HG02981 (cell line): Measurements from ENCODE around the gene SLC44A2.

Experiments used
- ATAC-seq: cut with Tn5 transposase; IDR thresholded peaks from one replicate; pipeline ENCODE4 v1.9.1; 2021; ENCODE audit warnings: mild to moderate bottlenecking, moderate library complexity; ENCODE audit not compliant: unreplicated experiment

SLC44A2 gene

GRCh38 chr19:10615429-10616023 is 9.8 kb upstream of the SLC44A2 start:
- no peak for ATAC-seq

GRCh38 chr19:10617409-10618121 is 7.8 kb upstream of the SLC44A2 start:
- no peak for ATAC-seq

- ATAC-seq: no peak
Measured at GRCh38 chr19:10618846-10619245, 6.5 kb upstream of the SLC44A2 start.

- ATAC-seq: no peak
Measured at GRCh38 chr19:10620786-10621185, 4.6 kb upstream of the SLC44A2 start.

- ATAC-seq: no peak
Measured at GRCh38 chr19:10621966-10622365, 3.4 kb upstream of the SLC44A2 start.

GRCh38 chr19:10624585-10624984 is 768 bp upstream of the SLC44A2 start:
- no peak for ATAC-seq

GRCh38 chr19:10625762-10626138 is 397 bp downstream of the SLC44A2 start:
- ATAC-seq: no peak

- ATAC-seq: no peak
Measured at GRCh38 chr19:10631874-10632273, 6.5 kb downstream of the SLC44A2 start.

GRCh38 chr19:10634430-10634829 is 9.1 kb downstream of the SLC44A2 start:
- no peak for ATAC-seq

- ATAC-seq: no peak
Measured at GRCh38 chr19:10634963-10635362, 9.6 kb downstream of the SLC44A2 start.

GRCh38 chr19:10636304-10636972 is 11.1 kb downstream of the SLC44A2 start:
- ATAC-seq: no peak

GRCh38 chr19:10637894-10638293 is 12.5 kb downstream of the SLC44A2 start:
- ATAC-seq: no peak

- ATAC-seq: no peak
Measured at GRCh38 chr19:10639836-10640235, 14.5 kb downstream of the SLC44A2 start.

- no peak for ATAC-seq
Measured at GRCh38 chr19:10640361-10640760, 15.0 kb downstream of the SLC44A2 start.

- ATAC-seq: no peak
Measured at GRCh38 chr19:10641248-10641647, 15.9 kb downstream of the SLC44A2 start.

GRCh38 chr19:10642473-10643171 is 17.3 kb downstream of the SLC44A2 start:
- no peak for ATAC-seq

GRCh38 chr19:10643172-10643967 is 18.0 kb downstream of the SLC44A2 start:
- ATAC-seq: no peak

GRCh38 chr19:10643968-10644259 is 18.6 kb downstream of the SLC44A2 start:
- no peak for ATAC-seq

- ATAC-seq: no peak
Measured at GRCh38 chr19:10644260-10645007, 19.1 kb downstream of the SLC44A2 start.

- ATAC-seq: no peak
Measured at GRCh38 chr19:10646456-10647159, 21.3 kb downstream of the SLC44A2 start.
